Activated naive CD4-positive, alpha-beta T cell treated with anti-CD3 and anti-CD28 coated beads for 36 hours (primary cell): ENCODE measurements around the gene ATP6V1F. TPM values are rescaled to one million over a fixed set of nuclear protein-coding genes. Genes with fewer than 3 reads are reported as not detected.

Experiments
- CTCF ChIA-PET: fragments of 350-600 bp; sonication (Branson Sonifier 250); formaldehyde crosslinking; loops from one replicate; lab custom pipeline; 2021; ENCODE audit warnings: antibody characterized with exemption; lab: Charles Lee
- DNase-seq: peaks from one replicate; pipeline ENCODE4 v3.0.0-alpha.2; 2020
- H3K27ac Mint-ChIP-seq: one replicate; pipeline ENCODE4 v1.8.0; 2021; ENCODE audit warnings: mild to moderate bottlenecking, mixed read lengths
- H3K27me3 Mint-ChIP-seq: one replicate; pipeline ENCODE4 v1.8.0; 2021; ENCODE audit warnings: low read depth, mixed read lengths
- H3K36me3 Mint-ChIP-seq: one replicate; pipeline ENCODE4 v1.8.0; 2021; ENCODE audit warnings: low read depth, mixed read lengths
- H3K4me1 Mint-ChIP-seq: one replicate; pipeline ENCODE4 v1.8.0; 2021; ENCODE audit warnings: low read depth, mixed read lengths
- H3K4me3 Mint-ChIP-seq: one replicate; pipeline ENCODE4 v1.8.0; 2021; ENCODE audit warnings: mild to moderate bottlenecking, moderate library complexity, mixed read lengths
- H3K9me3 Mint-ChIP-seq: one replicate; pipeline ENCODE4 v1.8.0; 2021; ENCODE audit warnings: mixed read lengths
- intact Hi-C: fragments of 100-400 bp; cut with micrococcal nuclease; formaldehyde crosslinking; loops from one replicate; pipeline ENCODE4 v1.15.1; 2023
- total RNA-seq, 2 experiments: library from RNA; stranded (reverse); gene quantifications; one replicate each; pipeline ENCODE4 v1.2.3, GENCODE V29; 2021

The ATP6V1F gene
- total RNA-seq, 2 experiments from 2014 or later: 129 to 142 TPM

GRCh38 chr7:128867842-128868623 is 5.4 kb downstream of the ATP6V1F start:
- H3K27ac Mint-ChIP-seq: no peak overlapping the region
- peaks cover 9% of the 10 kb centered on the region for H3K27me3 Mint-ChIP-seq
- no peak for DNase-seq
- peaks cover 14% of the 10 kb centered on the region for H3K4me1 Mint-ChIP-seq
- H3K36me3 Mint-ChIP-seq: peaks cover 3% of the 10 kb centered on the region
- intact Hi-C loops: no loop called here
- H3K9me3 Mint-ChIP-seq: no peaks in the 10 kb centered on the region
- CTCF ChIA-PET: interaction anchor here (1.2 to 3.2 kb wide), 2 partner anchors 16 to 224 kb away, joined by 3 to 12 read pairs; no protein-coding TSS in a partner anchor
- H3K4me3 Mint-ChIP-seq: no peak overlapping the region

DNA sequence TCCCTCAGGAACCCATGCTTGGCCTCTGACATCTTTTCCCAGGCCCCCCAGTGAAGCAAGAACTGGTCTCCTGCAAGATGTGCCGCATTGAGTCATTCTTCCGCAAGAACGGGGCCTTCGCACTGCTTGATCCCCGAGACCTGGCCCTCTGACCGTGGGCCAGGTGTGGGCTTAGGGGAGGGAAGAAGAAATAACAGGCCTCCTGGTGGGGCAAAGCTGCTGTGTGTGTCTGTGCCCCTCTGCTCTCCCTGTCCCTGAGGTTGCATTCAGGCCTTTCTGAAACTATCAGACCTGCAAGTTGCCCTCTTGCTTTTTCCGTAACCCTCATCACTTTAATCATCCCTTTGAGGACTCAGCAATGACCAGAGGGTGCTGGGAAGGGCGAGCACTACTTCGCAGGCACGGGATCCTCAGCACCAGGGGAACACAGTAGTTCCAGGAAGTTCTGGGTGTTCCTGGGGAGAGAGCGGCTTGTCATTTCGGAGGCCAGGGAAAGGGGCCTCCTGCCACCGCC is 6.0 kb downstream of the ATP6V1F start:
- peaks cover 3% of the 10 kb centered on the region for H3K36me3 Mint-ChIP-seq
- no peak overlapping the region for H3K27ac Mint-ChIP-seq
- DNase-seq: no peak
- H3K27me3 Mint-ChIP-seq: peaks cover 9% of the 10 kb centered on the region
- intact Hi-C loops: no loop called here
- CTCF ChIA-PET: interaction anchor here (1.2 to 3.2 kb wide), 2 partner anchors 15 to 223 kb away, joined by 3 to 12 read pairs; no protein-coding TSS in a partner anchor
- peaks cover 13% of the 10 kb centered on the region for H3K4me1 Mint-ChIP-seq
- peak overlapping the region; percentile 55 for H3K4me3 Mint-ChIP-seq
- no peaks in the 10 kb centered on the region for H3K9me3 Mint-ChIP-seq

GRCh38 chr7:128869138-128869943 is 6.7 kb downstream of the ATP6V1F start:
- H3K4me3 Mint-ChIP-seq: peak overlapping the region; percentile 55
- peaks cover 3% of the 10 kb centered on the region for H3K36me3 Mint-ChIP-seq
- H3K27me3 Mint-ChIP-seq: peaks cover 9% of the 10 kb centered on the region
- peaks cover 9% of the 10 kb centered on the region for H3K4me1 Mint-ChIP-seq
- H3K9me3 Mint-ChIP-seq: no peaks in the 10 kb centered on the region
- no peak overlapping the region for H3K27ac Mint-ChIP-seq
- DNase-seq: peak; percentile 50
- CTCF ChIA-PET: interaction anchor here (0.6 to 3.2 kb wide), 4 partner anchors 8 to 267 kb away, joined by 3 to 12 read pairs (median 4); no protein-coding TSS in a partner anchor
- intact Hi-C loops: no loop called here

- CTCF ChIA-PET: interaction anchor here (0.6 to 1.3 kb wide), 3 partner anchors 8 to 267 kb away, joined by 3 to 4 read pairs (median 3); no protein-coding TSS in a partner anchor
Observed at GRCh38 chr7:128869944-128870285, 7.3 kb downstream of the ATP6V1F start.

DNA sequence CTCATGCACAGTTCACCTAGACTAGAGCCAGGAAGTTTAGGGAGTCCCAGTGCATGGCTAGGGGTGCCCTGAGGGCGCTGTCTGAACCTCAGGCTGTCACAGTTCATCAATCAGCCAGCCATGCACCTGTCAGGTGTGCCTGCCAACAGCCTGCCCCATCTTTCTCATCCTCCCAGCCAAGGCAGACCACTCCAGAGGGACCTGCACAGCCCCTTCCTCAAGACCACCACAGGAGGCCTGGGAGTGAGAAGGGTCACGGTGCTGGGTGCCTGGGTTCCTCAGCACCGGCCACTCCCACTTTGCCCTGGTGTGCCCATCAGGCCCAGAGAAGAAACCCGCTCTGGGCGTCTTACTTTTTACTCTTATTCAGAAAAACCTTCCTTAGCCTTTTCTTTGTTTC is 8.4 kb downstream of the ATP6V1F start:
- CTCF ChIA-PET: interaction anchor here (1.1 to 2.0 kb wide), 2 partner anchors 9 to 12 kb away, joined by 3 to 6 read pairs; partner anchors contain the start of gene ATP6V1F
- DNase-seq: no peak
- H3K4me1 Mint-ChIP-seq: peaks cover 4% of the 10 kb centered on the region
- no peak overlapping the region for H3K27ac Mint-ChIP-seq
- H3K27me3 Mint-ChIP-seq: peaks cover 9% of the 10 kb centered on the region
- H3K36me3 Mint-ChIP-seq: no peaks in the 10 kb centered on the region
- H3K4me3 Mint-ChIP-seq: no peak overlapping the region
- no peaks in the 10 kb centered on the region for H3K9me3 Mint-ChIP-seq
- intact Hi-C loops: no loop called here

More at GRCh38 chr7:128869944-128870285, 7.3 kb downstream of the ATP6V1F start:
- Mint-ChIP-seq H3K36me3 (peaks cover 3% of the 10 kb centered on the region), H3K4me1 (peaks cover 6% of the 10 kb centered on the region), H3K27ac (no peak overlapping the region), H3K4me3 (peak overlapping the region; percentile 61), H3K27me3 (peaks cover 9% of the 10 kb centered on the region), H3K9me3 (no peaks in the 10 kb centered on the region)
- intact Hi-C loops: loop anchor here (1.0 kb wide), 1 partner anchor 8 kb away; the partner anchor contains the start of gene ATP6V1F
- DNase-seq: peak; percentile 18

- Mint-ChIP-seq H3K27ac (no peak overlapping the region), H3K9me3 (no peaks in the 10 kb centered on the region), H3K36me3 (no peaks in the 10 kb centered on the region), H3K4me1 (peaks cover 4% of the 10 kb centered on the region), H3K27me3 (peaks cover 9% of the 10 kb centered on the region), H3K4me3 (no peak overlapping the region)
- DNase-seq: no peak
- intact Hi-C loops: no loop called here
- CTCF ChIA-PET: interaction anchor here (0.5 to 2.0 kb wide), 5 partner anchors 11 to 261 kb away, joined by 3 to 6 read pairs (median 3); no protein-coding TSS in a partner anchor
Observed at GRCh38 chr7:128872394-128872824, 9.8 kb downstream of the ATP6V1F start.

- no peaks in the 10 kb centered on the region for H3K9me3 Mint-ChIP-seq
- peaks cover 9% of the 10 kb centered on the region for H3K27me3 Mint-ChIP-seq
- peaks cover 4% of the 10 kb centered on the region for H3K4me1 Mint-ChIP-seq
- CTCF ChIA-PET: interaction anchor here (1.0 to 1.6 kb wide), 3 partner anchors 10 to 78 kb away, joined by 3 read pairs; no protein-coding TSS in a partner anchor
- H3K36me3 Mint-ChIP-seq: no peaks in the 10 kb centered on the region
- H3K27ac Mint-ChIP-seq: no peak overlapping the region
- DNase-seq: no peak
- H3K4me3 Mint-ChIP-seq: no peak overlapping the region
- intact Hi-C loops: no loop called here
Observed at GRCh38 chr7:128873234-128873633, 10.6 kb downstream of the ATP6V1F start.

DNA sequence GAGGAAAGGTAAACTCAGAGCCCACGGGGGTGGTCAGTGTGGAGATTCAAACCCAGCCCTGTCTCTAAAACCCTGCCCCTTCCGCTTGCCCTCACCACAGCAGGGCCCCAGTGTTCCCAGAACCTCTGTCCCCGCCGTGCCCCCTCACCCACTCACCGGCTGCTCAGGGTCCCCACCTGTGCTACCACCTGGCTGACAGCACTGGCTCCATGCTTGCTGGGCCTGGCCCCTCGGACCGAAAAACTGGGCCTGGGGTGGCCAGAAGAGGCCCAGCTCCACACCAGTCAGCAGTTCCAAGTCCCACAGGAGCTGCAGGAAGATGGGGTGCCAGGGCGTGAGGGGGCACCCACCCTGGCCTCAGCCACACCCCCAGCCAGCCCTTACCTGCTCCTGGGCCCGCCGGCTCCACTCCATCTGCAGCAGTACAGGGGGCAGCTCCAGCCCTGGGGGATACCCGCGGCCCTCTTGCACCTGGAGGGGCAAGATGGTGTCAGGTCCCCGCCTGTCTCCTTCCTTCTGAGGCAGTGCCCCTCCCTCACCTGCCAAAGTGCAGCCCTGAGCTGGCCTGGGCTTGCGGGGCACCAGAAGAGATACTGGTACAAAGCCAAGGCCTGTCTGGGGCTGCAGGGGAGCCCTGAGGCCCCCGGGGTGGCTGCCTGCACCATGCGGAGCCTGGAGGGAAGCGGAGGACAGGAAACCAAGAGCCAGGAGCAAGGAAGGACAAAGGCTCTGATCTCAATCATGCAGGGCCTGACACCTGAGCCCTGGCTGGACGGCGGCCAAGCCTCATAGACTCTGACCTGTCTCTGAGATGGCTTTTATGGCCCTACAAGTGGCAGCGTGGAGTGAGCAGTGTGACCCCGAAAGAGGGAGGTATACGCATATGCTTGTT is 11.7 kb downstream of the ATP6V1F start:
- Mint-ChIP-seq H3K4me3 (no peak overlapping the region), H3K27me3 (peaks cover 9% of the 10 kb centered on the region), H3K27ac (no peak overlapping the region), H3K36me3 (no peaks in the 10 kb centered on the region), H3K9me3 (no peaks in the 10 kb centered on the region), H3K4me1 (peaks cover 4% of the 10 kb centered on the region)
- CTCF ChIA-PET: interaction anchor here (1.1 to 1.2 kb wide), 2 partner anchors 9 to 12 kb away, joined by 3 read pairs; partner anchors contain the start of gene ATP6V1F
- intact Hi-C loops: no loop called here
- no peak for DNase-seq

DNA sequence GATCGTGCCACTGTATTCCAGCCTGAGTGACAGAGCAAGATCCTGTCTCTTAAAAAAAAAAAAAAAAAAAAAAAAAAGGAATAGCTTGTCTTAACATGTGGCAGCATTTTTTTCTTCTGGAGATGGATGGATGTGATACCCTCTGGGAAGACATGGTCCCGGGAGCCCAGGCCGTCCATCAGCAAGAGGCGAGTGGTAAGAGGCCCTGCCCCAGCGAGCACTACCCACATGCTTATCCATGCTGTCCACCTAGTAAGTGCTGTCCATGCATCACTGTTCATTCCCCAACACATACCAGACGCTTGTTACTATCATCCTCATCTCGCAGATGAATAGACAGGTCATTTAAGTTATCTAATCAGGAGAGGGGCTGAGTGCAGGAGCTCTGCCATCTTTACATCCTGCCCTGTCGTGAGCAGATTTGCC is 12.9 kb downstream of the ATP6V1F start:
- intact Hi-C loops: no loop called here

GRCh38 chr7:128876127-128876526 is 13.5 kb downstream of the ATP6V1F start:
- no peak for DNase-seq
- Mint-ChIP-seq H3K9me3 (no peaks in the 10 kb centered on the region), H3K4me3 (no peak overlapping the region), H3K36me3 (no peaks in the 10 kb centered on the region), H3K4me1 (peaks cover 2% of the 10 kb centered on the region), H3K27ac (no peak overlapping the region), H3K27me3 (no peaks in the 10 kb centered on the region)
- CTCF ChIA-PET: no interaction called here
- intact Hi-C loops: no loop called here

More for the DNA sequence above, 12.9 kb downstream of the ATP6V1F start:
- H3K27me3 Mint-ChIP-seq: peaks cover 5% of the 10 kb centered on the region
- no peak overlapping the region for H3K27ac Mint-ChIP-seq
- CTCF ChIA-PET: interaction anchor here (0.6 to 0.7 kb wide), 2 partner anchors 98 to 210 kb away, joined by 3 to 5 read pairs; no protein-coding TSS in a partner anchor
- H3K4me3 Mint-ChIP-seq: no peak overlapping the region
- peaks cover 2% of the 10 kb centered on the region for H3K4me1 Mint-ChIP-seq
- H3K36me3 Mint-ChIP-seq: no peaks in the 10 kb centered on the region
- DNase-seq: no peak
- no peaks in the 10 kb centered on the region for H3K9me3 Mint-ChIP-seq

DNA sequence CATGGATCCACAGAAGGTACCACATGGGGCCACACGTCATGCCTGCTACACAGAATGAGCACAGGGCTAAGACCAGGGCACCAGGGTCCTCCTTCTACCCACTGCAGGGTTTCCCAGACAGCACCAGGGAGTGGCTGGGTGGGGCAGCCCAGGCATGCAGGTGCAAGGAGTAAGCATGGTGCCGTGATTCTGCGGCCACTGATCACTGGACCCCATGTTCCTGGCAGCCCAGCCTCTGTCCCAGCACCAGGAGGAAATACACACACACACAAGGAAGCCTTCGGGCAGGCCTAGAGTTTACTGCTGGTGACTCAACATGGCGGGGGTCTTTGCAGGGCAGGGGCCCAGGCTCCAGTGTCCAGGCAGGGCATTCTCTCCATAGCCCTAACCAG is 13.9 kb downstream of the ATP6V1F start:
- H3K27me3 Mint-ChIP-seq: no peaks in the 10 kb centered on the region
- CTCF ChIA-PET: no interaction called here
- no peak overlapping the region for H3K4me3 Mint-ChIP-seq
- H3K27ac Mint-ChIP-seq: no peak overlapping the region
- DNase-seq: no peak
- intact Hi-C loops: no loop called here
- H3K9me3 Mint-ChIP-seq: no peaks in the 10 kb centered on the region
- H3K4me1 Mint-ChIP-seq: peaks cover 2% of the 10 kb centered on the region
- H3K36me3 Mint-ChIP-seq: no peaks in the 10 kb centered on the region
